H9 (cell line): ENCODE results near the gene USP27X. TPM values are rescaled to one million over a fixed set of nuclear protein-coding genes. Genes with fewer than 3 reads are reported as not detected.

Experiments used
- DNase-seq: peaks from one replicate; pipeline ENCODE4 v3.0.0-alpha.2; 2017
- H2AFZ ChIP-seq: one replicate; pipeline ENCODE4 v1.6.1; 2013; ENCODE audit warnings: mild to moderate bottlenecking, low read length, control low read depth, moderate library complexity
- H2AK5ac ChIP-seq: 2 replicates; pipeline ENCODE4 v1.6.1; 2013; ENCODE audit warnings: low read length, control low read depth, mixed read lengths; ENCODE audit not compliant: insufficient read length
- H2BK120ac ChIP-seq: one replicate; pipeline ENCODE4 v1.6.1; 2013; ENCODE audit warnings: low read depth, mild to moderate bottlenecking, low read length, control low read depth, inconsistent platforms; ENCODE audit not compliant: poor library complexity, severe bottlenecking
- H2BK12ac ChIP-seq: 2 replicates; pipeline ENCODE4 v1.6.1; 2013; ENCODE audit warnings: low read length, control low read depth, mixed read lengths, low read depth; ENCODE audit not compliant: insufficient read length
- H2BK15ac ChIP-seq: 2 replicates; pipeline ENCODE4 v1.6.1; 2013; ENCODE audit warnings: low read depth, low read length, control low read depth
- H2BK20ac ChIP-seq: one replicate; pipeline ENCODE4 v1.6.1; 2013; ENCODE audit warnings: low read depth, mild to moderate bottlenecking, low read length, control low read depth, inconsistent platforms; ENCODE audit not compliant: poor library complexity, severe bottlenecking
- H2BK5ac ChIP-seq: 2 replicates; pipeline ENCODE4 v1.6.1; 2013; ENCODE audit warnings: low read length, control low read depth, mixed read lengths; ENCODE audit not compliant: insufficient read length
- H3K14ac ChIP-seq: 2 replicates; pipeline ENCODE4 v1.6.1; 2013; ENCODE audit warnings: low read length, control low read depth; ENCODE audit not compliant: insufficient read depth
- H3K18ac ChIP-seq: 2 replicates; pipeline ENCODE4 v1.6.1; 2013; ENCODE audit warnings: low read depth, mild to moderate bottlenecking, mixed read lengths, low read length, control low read depth; ENCODE audit not compliant: insufficient read length
- H3K23ac ChIP-seq: 2 replicates; pipeline ENCODE4 v1.6.1; 2013; ENCODE audit warnings: low read length, control low read depth, mixed read lengths, low read depth; ENCODE audit not compliant: insufficient read length
- H3K23me2 ChIP-seq: 2 replicates; pipeline ENCODE4 v1.6.1; 2013; ENCODE audit warnings: low read depth, mild to moderate bottlenecking, mixed read lengths, low read length, control low read depth; ENCODE audit not compliant: insufficient read length, poor library complexity, severe bottlenecking
- H3K27ac ChIP-seq: 2 replicates; pipeline ENCODE4 v1.5.1; 2013; ENCODE audit warnings: low read length, control low read depth, mixed read lengths, low read depth; ENCODE audit not compliant: insufficient read length
- H3K27me3 ChIP-seq: 2 replicates; pipeline ENCODE4 v1.6.1; 2013; ENCODE audit warnings: low read length, control low read depth, inconsistent platforms; ENCODE audit not compliant: insufficient read depth
- H3K4ac ChIP-seq: 2 replicates; pipeline ENCODE4 v1.6.1; 2013; ENCODE audit warnings: low read depth, mild to moderate bottlenecking, control low read depth, inconsistent platforms, low read length, moderate library complexity
- H3K4me1 ChIP-seq: 2 replicates; pipeline ENCODE4 v1.6.1; 2013; ENCODE audit warnings: low read length, control low read depth, inconsistent platforms; ENCODE audit not compliant: insufficient read depth
- H3K4me2 ChIP-seq: 2 replicates; pipeline ENCODE4 v1.6.1; 2013; ENCODE audit warnings: low read length, control low read depth, mixed read lengths; ENCODE audit not compliant: insufficient read length, insufficient read depth
- H3K56ac ChIP-seq: 2 replicates; pipeline ENCODE4 v1.6.1; 2013; ENCODE audit warnings: low read depth, mild to moderate bottlenecking, mixed read lengths, low read length, control low read depth; ENCODE audit not compliant: insufficient read length
- H3K79me1 ChIP-seq: 2 replicates; pipeline ENCODE4 v1.6.1; 2013; ENCODE audit warnings: low read depth, mild to moderate bottlenecking, moderate library complexity, low read length, control low read depth, inconsistent platforms; ENCODE audit not compliant: insufficient read depth, poor library complexity, severe bottlenecking
- H3K79me2 ChIP-seq: 2 replicates; pipeline ENCODE4 v1.6.1; 2013; ENCODE audit warnings: low read length, control low read depth, inconsistent platforms; ENCODE audit not compliant: insufficient read depth
- H3K9ac ChIP-seq: 2 replicates; pipeline ENCODE4 v1.6.1; 2013; ENCODE audit warnings: low read length, control low read depth, mixed read lengths; ENCODE audit not compliant: insufficient read length; ENCODE audit errors: extremely low read depth
- H3K9me3 ChIP-seq: one replicate; pipeline ENCODE4 v1.6.1; 2013; ENCODE audit warnings: low read depth, low read length, inconsistent platforms; ENCODE audit not compliant: control insufficient read depth
- H3T11ph ChIP-seq: one replicate; pipeline ENCODE4 v1.6.1; 2013; ENCODE audit warnings: mild to moderate bottlenecking, low read length, control low read depth, inconsistent platforms
- H4K20me1 ChIP-seq: one replicate; pipeline ENCODE4 v1.6.1; 2013; ENCODE audit not compliant: control insufficient read depth, insufficient read length, insufficient read depth
- H4K5ac ChIP-seq: 2 replicates; pipeline ENCODE4 v1.6.1; 2013; ENCODE audit warnings: low read depth, mild to moderate bottlenecking, mixed read lengths, low read length, control low read depth; ENCODE audit not compliant: insufficient read length
- H4K8ac ChIP-seq: replicated peaks from 2 replicates; pipeline ENCODE4 v1.6.1; 2013; ENCODE audit warnings: low read length, control low read depth, mixed read lengths, low read depth; ENCODE audit not compliant: insufficient read length
- H4K91ac ChIP-seq: 2 replicates; pipeline ENCODE4 v1.6.1; 2013; ENCODE audit warnings: low read depth, mild to moderate bottlenecking, moderate library complexity, mixed read lengths, low read length, control low read depth; ENCODE audit not compliant: insufficient read length
- H3K27ac Mint-ChIP-seq, 3 experiments: 2 replicates in 2 of 3; 3 replicates in 1 of 3; pipeline ENCODE4 v1.8.0; 2020 to 2021; ENCODE audit warnings: mixed read lengths in 3 of 3, mild to moderate bottlenecking in 1 of 3, moderate library complexity in 1 of 3
- H3K27me3 Mint-ChIP-seq: 2 replicates; pipeline ENCODE4 v1.8.0; 2021; ENCODE audit warnings: low read depth, mild to moderate bottlenecking, moderate library complexity, mixed read lengths
- H3K36me3 Mint-ChIP-seq, 3 experiments: 2 replicates in 2 of 3; 3 replicates in 1 of 3; pipeline ENCODE4 v1.8.0; 2020 to 2021; ENCODE audit warnings: low read depth in 3 of 3, mixed read lengths in 3 of 3; ENCODE audit not compliant: insufficient read depth in 1 of 3
- H3K4me1 Mint-ChIP-seq, 2 experiments: 2 replicates each; pipeline ENCODE4 v1.8.0; 2020; ENCODE audit warnings: mixed read lengths in 2 of 2
- H3K4me3 Mint-ChIP-seq, 2 experiments: 2 replicates in 1 of 2; 3 replicates in 1 of 2; pipeline ENCODE4 v1.8.0; 2020 to 2021; ENCODE audit warnings: mild to moderate bottlenecking in 2 of 2, mixed read lengths in 2 of 2, moderate library complexity in 1 of 2
- H3K9me3 Mint-ChIP-seq, 2 experiments: 2 replicates in 1 of 2; 3 replicates in 1 of 2; pipeline ENCODE4 v1.8.0; 2020; ENCODE audit warnings: mild to moderate bottlenecking in 2 of 2, mixed read lengths in 2 of 2, moderate library complexity in 1 of 2
- CTCF ChIP-seq: fragments of 200-600 bp; sonication (generic); conservative IDR thresholded peaks from 3 replicates; pipeline ENCODE4 v1.8.0; 2021; ENCODE audit warnings: antibody characterized with exemption, mild to moderate bottlenecking
- WGBS: extraction: QIAGEN DNeasy Blood & Tissue Kit; methylation state at CpG from one replicate; pipeline ENCODE4 v1.1.7; 2013; ENCODE audit warnings: missing lambda C conversion rate, low lambda C conversion rate, mixed read lengths; ENCODE audit not compliant: insufficient read length; ENCODE audit errors: extremely low coverage; 5-methylcytosine and 5-hydroxymethylcytosine counted together
- total RNA-seq: library from RNA; stranded (reverse); gene quantifications from 2 replicates; pipeline ENCODE4 v1.2.1, GENCODE V29; 2021

The USP27X gene
- total RNA-seq, 1 experiment from 2014 or later: 5.7 TPM

- Histone ChIP-seq H3K79me2 (no peaks in the 10 kb centered on the region), H3T11ph (no peak overlapping the region), H2AFZ (no peak overlapping the region), H3K27ac (no peak overlapping the region), H3K9ac (no peak overlapping the region), H3K27me3 (no peaks in the 10 kb centered on the region), H3K4me2 (no peak overlapping the region), H2BK15ac (no peak overlapping the region), H3K23me2 (no peaks in the 10 kb centered on the region), H4K8ac (no peak overlapping the region), H2BK20ac (no peak overlapping the region), H3K18ac (no peak overlapping the region), H2AK5ac (no peak overlapping the region), H3K9me3 (peaks cover 41% of the 10 kb centered on the region), H2BK12ac (no peak overlapping the region), H3K14ac (no peak overlapping the region), H4K20me1 (no peaks in the 10 kb centered on the region), H2BK5ac (no peak overlapping the region), H3K56ac (no peak overlapping the region), H2BK120ac (no peak overlapping the region), H4K5ac (no peak overlapping the region), H3K23ac (no peak overlapping the region), H4K91ac (no peak overlapping the region), H3K4ac (no peak overlapping the region), H3K4me1 (no peaks in the 10 kb centered on the region), H3K79me1 (no peaks in the 10 kb centered on the region)
- H3K4me1 Mint-ChIP-seq: no peaks in the 10 kb centered on the region
- no peaks in the 10 kb centered on the region; a peak in 1 of 7 replicates for H3K36me3 Mint-ChIP-seq
- no peak overlapping the region for H3K4me3 Mint-ChIP-seq
- no peak overlapping the region for H3K27ac Mint-ChIP-seq
- WGBS: no CpG with 5 or more reads among the region's 4 CpGs
- no peak for DNase-seq
- H3K9me3 Mint-ChIP-seq: peaks cover 72 to 85% of the 10 kb centered on the region in 2 experiments
- no peaks in the 10 kb centered on the region; the same call in 1 of the 2 replicates for H3K27me3 Mint-ChIP-seq
- no peak for TF ChIP-seq CTCF
Measured at GRCh38 chrX:49845701-49846403, 33.4 kb upstream of the USP27X start.
